DOHH2 (cell line): ENCODE data around the gene EIF4B.
A peak's percentile ranks its signal among the peaks of the same experiment; 100 is the strongest.

ENCODE experiments used
- H3F3A ChIP-seq: fragments of 200-600 bp; sonication (generic), shearing (Covaris generic); 2 replicates; pipeline ENCODE4 v1.6.0; 2016; ENCODE audit warnings: antibody characterized with exemption, mild to moderate bottlenecking; ENCODE audit not compliant: control insufficient read depth, insufficient read depth
- H3K27ac ChIP-seq: fragments of 200-600 bp; sonication (generic); 2 replicates; pipeline ENCODE4 v1.5.1; 2014; ENCODE audit warnings: low read depth, mild to moderate bottlenecking, low read length, moderate library complexity
- H3K27me3 ChIP-seq: fragments of 200-600 bp; sonication (generic); 2 replicates; pipeline ENCODE4 v1.6.1; 2014; ENCODE audit warnings: mild to moderate bottlenecking, low read length, mixed read lengths; ENCODE audit not compliant: control insufficient read depth
- H3K36me3 ChIP-seq: fragments of 200-600 bp; sonication (generic); 2 replicates; pipeline ENCODE4 v1.6.1; 2014; ENCODE audit warnings: mild to moderate bottlenecking, low read length, moderate library complexity, mixed read lengths; ENCODE audit not compliant: control insufficient read depth
- H3K4me1 ChIP-seq: fragments of 200-600 bp; sonication (generic); 2 replicates; pipeline ENCODE4 v1.6.1; 2014; ENCODE audit warnings: mild to moderate bottlenecking, low read length, mixed read lengths; ENCODE audit not compliant: control insufficient read depth
- H3K4me2 ChIP-seq: fragments of 200-600 bp; sonication (generic); 2 replicates; pipeline ENCODE4 v1.6.0; 2014; ENCODE audit warnings: mild to moderate bottlenecking, low read length, moderate library complexity
- H3K4me3 ChIP-seq: fragments of 200-600 bp; sonication (generic); 2 replicates; pipeline ENCODE4 v1.5.1; 2014; ENCODE audit warnings: mild to moderate bottlenecking, low read length, mixed read lengths
- H3K79me2 ChIP-seq: fragments of 200-600 bp; sonication (generic); 2 replicates; pipeline ENCODE4 v1.6.1; 2014; ENCODE audit warnings: mild to moderate bottlenecking, low read length, mixed read lengths; ENCODE audit not compliant: control insufficient read depth
- H3K9me2 ChIP-seq: fragments of 200-600 bp; sonication (generic); replicated peaks from 2 replicates; pipeline ENCODE4 v1.6.1; 2014; ENCODE audit warnings: mild to moderate bottlenecking, low read length, mixed read lengths; ENCODE audit not compliant: control insufficient read depth
- H3K9me3 ChIP-seq: fragments of 200-600 bp; sonication (generic); 2 replicates; pipeline ENCODE4 v1.6.1; 2014; ENCODE audit warnings: antibody characterized with exemption, low read length, mixed read lengths; ENCODE audit not compliant: control insufficient read depth, insufficient read depth
- H4K20me1 ChIP-seq: fragments of 200-600 bp; sonication (generic); 2 replicates; pipeline ENCODE4 v1.6.0; 2014; ENCODE audit warnings: low read depth, mild to moderate bottlenecking, antibody characterized with exemption, low read length, moderate library complexity; ENCODE audit not compliant: control insufficient read depth, insufficient read depth
- EZH2phosphoT487 ChIP-seq: fragments of 200-600 bp; sonication (generic); IDR thresholded peaks from 2 replicates; pipeline ENCODE4 v1.6.1; 2017; ENCODE audit warnings: borderline replicate concordance, mild to moderate bottlenecking, antibody characterized with exemption, low read length, moderate library complexity, mixed read lengths
- TF ChIP-seq, protein P1 (sequence below): fragments of 200-600 bp; sonication (generic); IDR thresholded peaks from one replicate; pipeline ENCODE4 v1.5.1; 2014; ENCODE audit warnings: antibody characterized with exemption, mild to moderate bottlenecking, low read depth, low read length; ENCODE audit not compliant: poor library complexity, severe bottlenecking

Gene EIF4B

GRCh38 chr12:53047221-53048032, 41.2 kb downstream of the EIF4B start:
- Histone ChIP-seq H4K20me1 (no peaks in the 10 kb centered on the region), H3F3A (peaks cover 15% of the 10 kb centered on the region), H3K79me2 (no peaks in the 10 kb centered on the region), H3K9me3 (no peaks in the 10 kb centered on the region), H3K4me3 (peak overlapping the region; percentile 91), H3K27me3 (0 out of 2 replicates have a peak, but pooled peaks cover 3% of the 10 kb centered on the region), H3K4me2 (peak overlapping the region; percentile 67), H3K9me2 (no peaks in the 10 kb centered on the region), H3K4me1 (peaks cover 22% of the 10 kb centered on the region), H3K27ac (no peak overlapping the region), H3K36me3 (no peaks in the 10 kb centered on the region)
- TF ChIP-seq EZH2phosphoT487: no peak
- TF ChIP-seq, protein P1, sequence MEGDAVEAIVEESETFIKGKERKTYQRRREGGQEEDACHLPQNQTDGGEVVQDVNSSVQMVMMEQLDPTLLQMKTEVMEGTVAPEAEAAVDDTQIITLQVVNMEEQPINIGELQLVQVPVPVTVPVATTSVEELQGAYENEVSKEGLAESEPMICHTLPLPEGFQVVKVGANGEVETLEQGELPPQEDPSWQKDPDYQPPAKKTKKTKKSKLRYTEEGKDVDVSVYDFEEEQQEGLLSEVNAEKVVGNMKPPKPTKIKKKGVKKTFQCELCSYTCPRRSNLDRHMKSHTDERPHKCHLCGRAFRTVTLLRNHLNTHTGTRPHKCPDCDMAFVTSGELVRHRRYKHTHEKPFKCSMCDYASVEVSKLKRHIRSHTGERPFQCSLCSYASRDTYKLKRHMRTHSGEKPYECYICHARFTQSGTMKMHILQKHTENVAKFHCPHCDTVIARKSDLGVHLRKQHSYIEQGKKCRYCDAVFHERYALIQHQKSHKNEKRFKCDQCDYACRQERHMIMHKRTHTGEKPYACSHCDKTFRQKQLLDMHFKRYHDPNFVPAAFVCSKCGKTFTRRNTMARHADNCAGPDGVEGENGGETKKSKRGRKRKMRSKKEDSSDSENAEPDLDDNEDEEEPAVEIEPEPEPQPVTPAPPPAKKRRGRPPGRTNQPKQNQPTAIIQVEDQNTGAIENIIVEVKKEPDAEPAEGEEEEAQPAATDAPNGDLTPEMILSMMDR: no peak

DNA sequence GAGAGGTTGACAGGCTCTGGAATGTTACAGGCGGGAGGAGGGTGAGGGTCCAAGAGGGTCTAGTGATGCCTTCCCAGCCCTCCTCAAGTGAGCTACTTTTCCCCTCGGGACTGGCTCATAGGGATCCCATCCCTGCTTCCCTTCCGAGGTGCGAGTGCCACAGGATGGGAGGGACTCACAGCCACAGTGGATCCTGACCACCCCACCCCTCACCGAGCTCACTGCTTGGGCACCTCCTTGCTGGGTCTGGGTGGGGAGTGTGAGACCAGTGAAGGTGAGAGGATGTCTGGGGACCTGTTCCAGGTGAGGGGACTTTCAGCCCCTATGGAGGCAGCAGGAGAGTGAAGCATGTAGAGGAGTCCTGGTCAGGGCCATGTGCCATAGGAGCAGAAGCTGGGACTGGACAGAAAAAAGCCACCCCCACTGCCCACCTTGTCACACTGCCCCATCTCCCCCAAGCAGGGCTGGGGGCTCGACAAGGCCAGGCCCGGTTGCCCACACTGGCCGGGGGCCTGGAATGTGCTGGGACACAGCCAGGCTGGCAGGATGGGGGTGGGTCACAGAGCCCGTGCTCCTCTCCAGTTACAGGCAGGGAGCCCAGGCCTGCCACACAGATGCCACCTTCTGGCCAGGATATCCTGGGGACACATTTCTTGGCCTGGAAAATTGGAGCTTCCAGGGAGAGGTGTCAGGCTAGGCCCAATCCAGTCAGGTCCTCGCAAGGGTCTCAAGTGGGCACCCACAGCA, 42.0 kb downstream of the EIF4B start:
- Histone ChIP-seq H3K9me3 (no peaks in the 10 kb centered on the region), H3K4me3 (peak overlapping the region; percentile 61), H4K20me1 (0 out of 2 replicates have a peak, but pooled peaks cover 1% of the 10 kb centered on the region), H3F3A (peaks cover 8% of the 10 kb centered on the region; the same call in 1 of the 2 replicates), H3K27ac (no peak overlapping the region), H3K36me3 (no peaks in the 10 kb centered on the region), H3K27me3 (0 out of 2 replicates have a peak, but pooled peaks cover 3% of the 10 kb centered on the region), H3K79me2 (no peaks in the 10 kb centered on the region), H3K4me1 (peaks cover 22% of the 10 kb centered on the region), H3K4me2 (peak overlapping the region; percentile 67), H3K9me2 (no peaks in the 10 kb centered on the region)
- TF ChIP-seq, protein P1: no peak
- no peak for TF ChIP-seq EZH2phosphoT487

GRCh38 chr12:53048780-53049401, 42.6 kb downstream of the EIF4B start:
- no peaks in the 10 kb centered on the region for H3K9me2 ChIP-seq
- no peak overlapping the region for H3K27ac ChIP-seq
- H3K27me3 ChIP-seq: 0 out of 2 replicates have a peak, but pooled peaks cover 3% of the 10 kb centered on the region
- H4K20me1 ChIP-seq: 0 out of 2 replicates have a peak, but pooled peaks cover 3% of the 10 kb centered on the region
- no peaks in the 10 kb centered on the region for H3K36me3 ChIP-seq
- TF ChIP-seq EZH2phosphoT487: no peak
- TF ChIP-seq, protein P1: no peak
- H3K4me3 ChIP-seq: no peak overlapping the region
- H3K4me2 ChIP-seq: no peak overlapping the region
- peaks cover 3% of the 10 kb centered on the region; the same call in 1 of the 2 replicates for H3F3A ChIP-seq
- no peaks in the 10 kb centered on the region for H3K79me2 ChIP-seq
- no peaks in the 10 kb centered on the region for H3K9me3 ChIP-seq
- peaks cover 29% of the 10 kb centered on the region for H3K4me1 ChIP-seq
